ENCODE data around the gene NDUFB3.

DNA sequence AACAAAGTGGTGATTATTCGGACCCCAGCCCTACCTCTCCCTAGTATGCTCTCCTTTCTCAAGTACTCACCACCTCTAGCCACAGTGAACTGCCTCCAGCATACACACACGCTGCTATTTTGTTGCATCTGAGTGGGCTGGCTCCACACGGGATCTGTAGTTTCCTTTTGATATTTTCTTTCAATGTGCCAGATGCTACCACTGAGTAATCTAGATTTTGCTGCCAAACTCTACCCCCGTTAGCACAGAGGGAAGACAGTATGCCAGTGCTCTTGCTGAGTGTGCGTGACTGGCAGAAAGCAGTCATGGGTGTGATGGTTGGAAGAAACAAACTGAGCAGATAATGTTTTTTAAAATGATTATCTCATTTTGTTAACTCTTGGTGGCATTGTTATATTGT, 55.8 kb downstream of the NDUFB3 start:
- TF ChIP-seq, protein P1, sequence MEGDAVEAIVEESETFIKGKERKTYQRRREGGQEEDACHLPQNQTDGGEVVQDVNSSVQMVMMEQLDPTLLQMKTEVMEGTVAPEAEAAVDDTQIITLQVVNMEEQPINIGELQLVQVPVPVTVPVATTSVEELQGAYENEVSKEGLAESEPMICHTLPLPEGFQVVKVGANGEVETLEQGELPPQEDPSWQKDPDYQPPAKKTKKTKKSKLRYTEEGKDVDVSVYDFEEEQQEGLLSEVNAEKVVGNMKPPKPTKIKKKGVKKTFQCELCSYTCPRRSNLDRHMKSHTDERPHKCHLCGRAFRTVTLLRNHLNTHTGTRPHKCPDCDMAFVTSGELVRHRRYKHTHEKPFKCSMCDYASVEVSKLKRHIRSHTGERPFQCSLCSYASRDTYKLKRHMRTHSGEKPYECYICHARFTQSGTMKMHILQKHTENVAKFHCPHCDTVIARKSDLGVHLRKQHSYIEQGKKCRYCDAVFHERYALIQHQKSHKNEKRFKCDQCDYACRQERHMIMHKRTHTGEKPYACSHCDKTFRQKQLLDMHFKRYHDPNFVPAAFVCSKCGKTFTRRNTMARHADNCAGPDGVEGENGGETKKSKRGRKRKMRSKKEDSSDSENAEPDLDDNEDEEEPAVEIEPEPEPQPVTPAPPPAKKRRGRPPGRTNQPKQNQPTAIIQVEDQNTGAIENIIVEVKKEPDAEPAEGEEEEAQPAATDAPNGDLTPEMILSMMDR (IDR thresholded peaks at IDR 0.05): no peak
- TF ChIP-seq POLR2AphosphoS5 (IDR thresholded peaks at IDR 0.05): peak; percentile 30
- TF ChIP-seq POLR2A (IDR thresholded peaks at IDR 0.05): no peak
- TF ChIP-seq EP300 (IDR thresholded peaks at IDR 0.05): no peak

All from gastroesophageal sphincter (tissue), 3 donors.